GM19351 (cell line): ENCODE measurements around the gene KCNG4.

Experiments used
- ATAC-seq: cut with Tn5 transposase; IDR thresholded peaks from one replicate; pipeline ENCODE4 v1.9.1; 2021; ENCODE audit warnings: mild to moderate bottlenecking, moderate library complexity; ENCODE audit not compliant: unreplicated experiment

KCNG4 gene

GRCh38 chr16:84183911-84184591, 55.8 kb downstream of the KCNG4 start:
- ATAC-seq = no peak

GRCh38 chr16:84183572-84183875, 56.3 kb downstream of the KCNG4 start:
- no peak for ATAC-seq

- no peak for ATAC-seq
Observed at GRCh38 chr16:84182680-84183571, 56.9 kb downstream of the KCNG4 start.

GRCh38 chr16:84182104-84182503, 57.7 kb downstream of the KCNG4 start:
- no peak for ATAC-seq

GRCh38 chr16:84181144-84181915, 58.5 kb downstream of the KCNG4 start:
- no peak for ATAC-seq

- ATAC-seq = no peak
Observed at GRCh38 chr16:84180519-84181140, 59.2 kb downstream of the KCNG4 start.

- ATAC-seq = no peak
Observed at GRCh38 chr16:84179612-84180320, 60.0 kb downstream of the KCNG4 start.

GRCh38 chr16:84178892-84179611, 60.8 kb downstream of the KCNG4 start:
- no peak for ATAC-seq

GRCh38 chr16:84178146-84178765, 61.6 kb downstream of the KCNG4 start:
- no peak for ATAC-seq

GRCh38 chr16:84177741-84178073, 62.1 kb downstream of the KCNG4 start:
- no peak for ATAC-seq

- ATAC-seq = no peak
Observed at GRCh38 chr16:84176192-84177053, 63.4 kb downstream of the KCNG4 start.

- peak; percentile 85 for ATAC-seq
Observed at GRCh38 chr16:84175350-84176081, 64.3 kb downstream of the KCNG4 start.

- no peak for ATAC-seq
Observed at GRCh38 chr16:84174396-84174795, 65.4 kb downstream of the KCNG4 start.

- no peak for ATAC-seq
Observed at GRCh38 chr16:84169765-84170310, 70.0 kb downstream of the KCNG4 start.
